Neural cell (in vitro differentiated cells): ENCODE results near the gene RPL36.

Experiments
- CTCF ChIP-seq: fragments of 450-650 bp; IDR thresholded peaks from 2 replicates; pipeline ENCODE4 v1.5.1; 2014; ENCODE audit warnings: antibody characterized with exemption, mild to moderate bottlenecking, moderate library complexity; ENCODE audit not compliant: poor library complexity, severe bottlenecking
- EP300 ChIP-seq: fragments of 450-650 bp; conservative IDR thresholded peaks from 2 replicates; pipeline ENCODE4 v1.6.1; 2014; ENCODE audit warnings: antibody characterized with exemption, mild to moderate bottlenecking, moderate library complexity; ENCODE audit not compliant: poor library complexity, severe bottlenecking
- EZH2 ChIP-seq: fragments of 200-600, 300-800 bp; shearing (Covaris generic), sonication (generic); IDR thresholded peaks from 2 replicates; pipeline ENCODE4 v1.6.1; 2014; ENCODE audit warnings: antibody characterized with exemption, low read length, borderline replicate concordance, mild to moderate bottlenecking; ENCODE audit not compliant: insufficient read depth, poor library complexity, severe bottlenecking
- TAF1 ChIP-seq: IDR thresholded peaks from 2 replicates; pipeline ENCODE4 v1.6.1; 2012; ENCODE audit warnings: low read depth

- TF ChIP-seq CTCF (no peak), EP300 (no peak), EZH2 (no peak), TAF1 (no peak)
These were observed 26.2 kb upstream of the RPL36 start for GRCh38 chr19:5663904-5664303.
